DMS153 treated with DMSO at 0.1 percent for 48 hours (cell line): Measurements from ENCODE around the gene CEP95.
"Not testable (repeated sequence)": the region's sequence is repeated elsewhere in the genome, so short reads cannot be mapped to it uniquely, and the experiment has no call there.

Experiments
- DNase-seq: peaks from one replicate; lab custom pipeline; 2025; ENCODE audit not compliant: unreplicated experiment; lab: John Stamatoyannopoulos, UW

The CEP95 gene

GRCh38 chr17:64564098-64564497 lies 57.3 kb downstream of the CEP95 start:
- DNase-seq: no peak

DNA sequence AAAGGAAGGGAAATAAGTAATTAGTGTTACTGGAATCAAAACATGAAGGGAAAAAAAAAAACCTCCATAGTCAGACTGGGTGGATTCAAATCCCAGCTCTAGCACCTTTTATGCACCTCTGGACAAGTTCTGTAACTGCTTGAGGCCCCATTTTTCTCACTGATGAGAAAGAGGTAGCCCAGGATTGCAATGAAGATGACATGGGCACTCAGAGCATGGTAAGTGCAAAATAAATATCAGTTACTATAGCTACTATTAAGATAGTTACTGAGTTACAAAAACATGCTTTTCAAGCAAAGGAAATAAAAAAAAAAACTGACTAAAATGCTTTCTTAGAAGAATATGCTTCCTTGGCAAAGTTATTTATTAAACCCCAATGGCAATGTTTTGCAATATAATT lies 58.8 kb downstream of the CEP95 start:
- DNase-seq: no peak

DNA sequence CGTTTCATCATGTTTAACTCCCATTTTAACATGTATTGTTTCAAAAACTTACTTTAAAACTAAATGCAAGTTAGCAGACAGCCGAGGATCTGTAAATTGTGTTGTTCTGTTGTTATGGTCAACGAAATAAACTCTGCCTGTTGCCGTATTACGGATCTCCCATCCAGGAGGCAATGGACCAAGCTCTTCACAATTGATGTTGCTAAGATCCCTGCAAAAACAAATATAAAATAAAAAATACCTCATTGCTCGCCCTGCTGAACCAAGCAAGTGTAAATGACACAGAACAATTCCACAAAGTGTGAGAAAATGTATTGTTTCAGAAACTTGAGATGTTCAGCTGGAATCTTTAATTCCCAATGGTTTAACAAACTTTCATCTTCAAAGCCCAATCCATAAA lies 65.0 kb downstream of the CEP95 start:
- DNase-seq: no peak

- DNase-seq: no peak
Measured at GRCh38 chr17:64572682-64573154, 65.9 kb downstream of the CEP95 start.

DNA sequence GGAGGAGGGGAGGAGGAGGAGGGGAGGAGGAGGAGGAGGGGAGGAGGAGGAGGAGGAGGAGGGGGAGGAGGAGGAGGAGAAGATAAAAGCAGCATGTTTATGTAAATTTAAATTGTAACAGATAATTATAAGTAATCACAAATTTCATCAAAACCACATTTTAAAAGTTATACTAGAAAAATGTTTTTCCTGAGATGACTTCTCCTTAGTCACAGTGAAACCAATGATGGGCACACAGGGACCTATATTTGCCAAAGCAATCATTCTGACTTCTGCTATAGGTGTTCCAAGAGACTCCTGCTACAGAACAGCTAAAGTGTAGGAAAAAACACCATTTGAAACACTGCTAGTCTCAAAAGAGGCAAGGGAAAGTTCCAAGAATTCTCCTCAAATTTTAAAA lies 66.4 kb downstream of the CEP95 start:
- DNase-seq: no peak

DNA sequence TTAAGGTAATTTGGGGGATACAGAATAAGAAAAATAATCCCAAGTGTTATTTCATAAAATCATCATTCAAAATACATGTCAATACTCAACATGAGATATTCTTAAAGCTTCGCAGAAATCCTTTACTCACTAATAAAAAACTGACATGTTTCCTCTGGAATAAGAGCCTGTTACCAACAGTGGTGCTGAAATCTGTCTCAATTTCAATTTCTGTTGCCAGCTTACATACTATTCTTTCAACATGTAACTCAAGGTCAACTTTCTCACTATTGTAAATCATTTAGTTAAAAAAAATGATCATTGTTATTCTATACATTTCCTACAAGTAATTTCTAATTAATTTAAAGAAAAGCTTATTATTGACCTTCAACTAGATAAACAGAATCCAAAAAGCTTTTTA lies 67.9 kb downstream of the CEP95 start:
- no peak for DNase-seq

GRCh38 chr17:64575431-64575830 lies 68.7 kb downstream of the CEP95 start:
- no peak for DNase-seq

DNA sequence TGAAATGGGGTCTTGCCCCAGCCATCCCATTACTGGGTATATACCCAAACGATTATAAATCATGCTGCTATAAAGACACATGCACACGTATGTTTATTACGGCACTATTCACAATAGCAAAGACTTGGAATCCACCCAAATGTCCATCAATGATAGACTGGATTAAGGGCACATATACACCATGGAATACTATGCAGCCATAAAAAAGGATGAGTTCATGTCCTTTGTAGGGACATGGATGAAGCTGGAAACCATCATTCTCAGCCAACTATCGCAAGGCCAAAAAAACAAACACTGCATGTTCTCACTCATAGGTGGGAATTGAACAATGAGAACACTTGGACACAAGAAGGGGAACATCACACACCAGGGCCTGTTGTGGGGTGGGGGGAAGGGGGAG lies 70.2 kb downstream of the CEP95 start:
- DNase-seq: not testable (repeated sequence)

GRCh38 chr17:64579917-64580316 lies 73.1 kb downstream of the CEP95 start:
- DNase-seq: no peak

- no peak for DNase-seq
Measured at GRCh38 chr17:64580384-64581315, 73.9 kb downstream of the CEP95 start.

DNA sequence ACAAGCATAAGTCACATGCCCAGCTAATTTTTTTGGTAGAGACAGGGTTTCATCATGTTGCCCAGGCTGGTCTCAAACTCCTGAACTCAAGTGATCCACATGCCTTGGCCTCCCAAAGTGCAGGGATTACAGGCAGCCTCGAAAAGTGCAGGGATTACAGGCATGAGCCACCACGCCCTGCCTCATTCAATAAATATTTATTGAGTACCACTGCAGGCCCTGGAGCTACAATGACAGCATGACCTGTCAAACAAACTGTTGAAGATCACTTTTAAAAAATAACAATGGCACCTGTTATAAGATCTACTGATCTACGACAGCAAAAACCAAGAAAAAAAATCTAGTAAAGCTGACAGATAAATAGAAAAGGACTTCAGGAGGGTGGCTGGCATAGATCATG lies 76.3 kb downstream of the CEP95 start:
- DNase-seq: no peak

DNA sequence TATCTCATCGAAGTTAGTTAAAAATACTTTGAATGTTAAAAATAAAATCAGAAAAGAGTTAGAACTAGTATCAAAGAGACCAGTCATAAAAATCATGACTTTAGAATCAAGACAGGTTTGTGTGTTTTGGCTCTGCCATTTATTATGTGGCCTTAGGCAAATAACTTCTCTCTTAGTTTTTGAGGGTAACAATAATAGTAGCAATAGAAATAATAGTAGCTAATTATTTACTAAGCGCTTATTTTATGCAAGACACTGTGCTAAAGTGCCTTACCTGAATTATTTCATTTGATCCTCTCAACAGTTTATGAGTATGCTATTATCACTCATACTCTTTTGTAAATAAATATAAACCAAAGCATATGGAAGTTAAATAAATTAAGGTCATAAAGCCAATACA lies 78.4 kb downstream of the CEP95 start:
- no peak for DNase-seq
